Astrocyte of the cerebellum (primary cell): ENCODE measurements around the gene HECW1.
"Not testable (repeated sequence)": the region's sequence is repeated elsewhere in the genome, so short reads cannot be mapped to it uniquely, and the experiment has no call there.

ENCODE experiments used
- DNase-seq: peaks from one replicate; pipeline ENCODE4 v3.0.0-alpha.2; 2011; ENCODE audit warnings: low read depth
- H3K4me3 ChIP-seq: 2 replicates; pipeline ENCODE4 v1.5.1; 2011; ENCODE audit warnings: mild to moderate bottlenecking, low read depth, low read length, moderate library complexity
- CTCF ChIP-seq: IDR thresholded peaks from 2 replicates; pipeline ENCODE4 v1.5.1; 2012; ENCODE audit warnings: low read length, low read depth, moderate library complexity, mild to moderate bottlenecking; ENCODE audit errors: missing control alignments
- in situ Hi-C: cut with HindIII; loops from 2 replicates; pipeline ENCODE4 v1.10.0; 2017; ENCODE audit warnings: low sequenced_read_pairs

The HECW1 gene

GRCh38 chr7:43124388-43124787, 11.9 kb downstream of the HECW1 start:
- in situ Hi-C loops = no loop called here
- TF ChIP-seq CTCF = no peak
- DNase-seq = no peak
- H3K4me3 ChIP-seq = no peak overlapping the region

GRCh38 chr7:43130347-43130746, 17.9 kb downstream of the HECW1 start:
- no peak for TF ChIP-seq CTCF
- no peak overlapping the region for H3K4me3 ChIP-seq
- in situ Hi-C loops = no loop called here
- no peak for DNase-seq

GRCh38 chr7:43135129-43135528, 22.7 kb downstream of the HECW1 start:
- no peak for TF ChIP-seq CTCF
- in situ Hi-C loops = no loop called here
- DNase-seq = no peak
- no peak overlapping the region for H3K4me3 ChIP-seq

- in situ Hi-C loops = no loop called here
- H3K4me3 ChIP-seq = no peak overlapping the region
- no peak for DNase-seq
Measured at GRCh38 chr7:43136064-43136463, 23.6 kb downstream of the HECW1 start.

GRCh38 chr7:43137121-43137744, 24.8 kb downstream of the HECW1 start:
- in situ Hi-C loops, H3K4me3 ChIP-seq, DNase-seq: not testable (repeated sequence)

More at GRCh38 chr7:43136064-43136463, 23.6 kb downstream of the HECW1 start:
- no peak for TF ChIP-seq CTCF

- no peak for DNase-seq
- in situ Hi-C loops = no loop called here
- H3K4me3 ChIP-seq = no peak overlapping the region
- no peak for TF ChIP-seq CTCF
Measured at GRCh38 chr7:43137811-43138210, 25.4 kb downstream of the HECW1 start.

GRCh38 chr7:43138710-43139109, 26.3 kb downstream of the HECW1 start:
- no peak overlapping the region for H3K4me3 ChIP-seq
- no peak for DNase-seq
- TF ChIP-seq CTCF = no peak
- in situ Hi-C loops = no loop called here
